ENCODE data around the gene ATXN1. TPM values are rescaled to one million over a fixed set of nuclear protein-coding genes. Genes with fewer than 3 reads are reported as not detected.
"Not testable (repeated sequence)": the region's sequence is repeated elsewhere in the genome, so short reads cannot be mapped to it uniquely, and the experiment has no call there.

ATXN1 gene
- total RNA-seq, 1 donor = 45.3 TPM

- peak; percentile 51 for DNase-seq (ENCODE audit: low read depth)
- peak; percentile 13 for TF ChIP-seq CTCF (IDR thresholded peaks at IDR 0.05; ENCODE audit: insufficient read depth, low read depth, low read length)
- H3K4me3 ChIP-seq (ENCODE audit: low read depth, low read length) = no peak overlapping the region
Observed at GRCh38 chr6:16793828-16794412, 32.7 kb upstream of the ATXN1 start.

GRCh38 chr6:16789329-16790038 is 28.2 kb upstream of the ATXN1 start:
- TF ChIP-seq CTCF (IDR thresholded peaks at IDR 0.05; ENCODE audit: insufficient read depth, low read depth, low read length) = no peak
- H3K4me3 ChIP-seq (ENCODE audit: low read depth, low read length) = no peak overlapping the region
- DNase-seq (ENCODE audit: low read depth) = no peak

GRCh38 chr6:16787128-16787682 is 25.9 kb upstream of the ATXN1 start:
- no peak for TF ChIP-seq CTCF (IDR thresholded peaks at IDR 0.05; ENCODE audit: insufficient read depth, low read depth, low read length)

GRCh38 chr6:16785496-16785895 is 24.2 kb upstream of the ATXN1 start:
- no peak for DNase-seq (ENCODE audit: low read depth)
- TF ChIP-seq CTCF (IDR thresholded peaks at IDR 0.05; ENCODE audit: insufficient read depth, low read depth, low read length) = no peak
- no peak overlapping the region for H3K4me3 ChIP-seq (ENCODE audit: low read depth, low read length)

More at GRCh38 chr6:16787128-16787682, 25.9 kb upstream of the ATXN1 start:
- no peak overlapping the region for H3K4me3 ChIP-seq (ENCODE audit: low read depth, low read length)
- DNase-seq (ENCODE audit: low read depth) = no peak

GRCh38 chr6:16784957-16785356 is 23.7 kb upstream of the ATXN1 start:
- H3K4me3 ChIP-seq (ENCODE audit: low read depth, low read length); DNase-seq (ENCODE audit: low read depth): not testable (repeated sequence)

GRCh38 chr6:16783952-16784565 is 22.8 kb upstream of the ATXN1 start:
- DNase-seq (ENCODE audit: low read depth) = no peak
- H3K4me3 ChIP-seq (ENCODE audit: low read depth, low read length) = no peak overlapping the region
- no peak for TF ChIP-seq CTCF (IDR thresholded peaks at IDR 0.05; ENCODE audit: insufficient read depth, low read depth, low read length)

- no peak for TF ChIP-seq CTCF (IDR thresholded peaks at IDR 0.05; ENCODE audit: insufficient read depth, low read depth, low read length)
- DNase-seq (ENCODE audit: low read depth) = no peak
- H3K4me3 ChIP-seq (ENCODE audit: low read depth, low read length) = no peak overlapping the region
Observed at GRCh38 chr6:16783509-16783908, 22.2 kb upstream of the ATXN1 start.
